IMR-90 (cell line): ENCODE data around the gene CDK14. TPM values are rescaled to one million over a fixed set of nuclear protein-coding genes. Genes with fewer than 3 reads are reported as not detected.

Experiments
- ATAC-seq: fragments of 200-7000 bp; cut with Tn5 transposase; 2 replicates; pipeline ENCODE4 v1.9.1; 2020; ENCODE audit warnings: low read depth, mild to moderate bottlenecking, moderate library complexity
- BruUV-seq: library from RNA; stranded (reverse); fragments of 400-500 nt; replicated peaks from 2 replicates; lab custom pipeline; 2021; lab: Mats Ljungman, UMichigan
- CTCF ChIA-PET: fragments of 300-600 bp; formaldehyde crosslinking; extraction: SDS; loops from one replicate; lab custom pipeline; 2021; ENCODE audit warnings: antibody characterized with exemption; lab: Yijun Ruan, JAX
- POLR2A ChIA-PET: fragments of 300-600 bp; sonication (Branson Sonifier 250); formaldehyde crosslinking; loops from one replicate; lab custom pipeline; 2022; ENCODE audit warnings: antibody characterized with exemption; ENCODE audit not compliant: unreplicated experiment; lab: Charles Lee
- DNase-seq: peaks from one replicate; pipeline ENCODE4 v3.0.0; 2013
- H2AFZ ChIP-seq: replicated peaks from 2 replicates; pipeline ENCODE3; 2013; ENCODE audit warnings: low read length, mild to moderate bottlenecking; ENCODE audit not compliant: poor library complexity
- H2AK5ac ChIP-seq: 2 replicates; pipeline ENCODE4 v1.6.1; 2013; ENCODE audit warnings: low read depth, low read length, inconsistent platforms
- H2AK9ac ChIP-seq: replicated peaks from 2 replicates; pipeline ENCODE3; 2013; ENCODE audit warnings: mild to moderate bottlenecking, low read depth, low read length, moderate library complexity; ENCODE audit not compliant: poor library complexity
- H2BK120ac ChIP-seq: 2 replicates; pipeline ENCODE4 v1.6.1; 2013; ENCODE audit warnings: low read depth, low read length, inconsistent platforms
- H2BK15ac ChIP-seq: 3 replicates; pipeline ENCODE4 v1.6.1; 2013; ENCODE audit warnings: low read depth, low read length, inconsistent platforms
- H2BK20ac ChIP-seq: 2 replicates; pipeline ENCODE4 v1.6.1; 2013; ENCODE audit warnings: low read depth, mild to moderate bottlenecking, inconsistent platforms, low read length, moderate library complexity
- H2BK5ac ChIP-seq: 2 replicates; pipeline ENCODE4 v1.6.1; 2013; ENCODE audit warnings: mild to moderate bottlenecking, low read depth, low read length, inconsistent platforms; ENCODE audit not compliant: poor library complexity, severe bottlenecking
- H3K14ac ChIP-seq: replicated peaks from 2 replicates; pipeline ENCODE4 v1.6.1; 2013; ENCODE audit warnings: low read depth, low read length, inconsistent platforms
- H3K18ac ChIP-seq: 2 replicates; pipeline ENCODE4 v1.6.1; 2013; ENCODE audit warnings: low read depth, low read length, control low read depth
- H3K23ac ChIP-seq: 2 replicates; pipeline ENCODE4 v1.6.1; 2013; ENCODE audit warnings: low read depth, low read length, inconsistent platforms
- H3K27ac ChIP-seq: 2 replicates; pipeline ENCODE4 v1.5.1; 2013; ENCODE audit warnings: mild to moderate bottlenecking, control low read depth, low read length; ENCODE audit not compliant: insufficient read depth
- H3K27me3 ChIP-seq: 2 replicates; pipeline ENCODE4 v1.6.1; 2013; ENCODE audit warnings: low read length; ENCODE audit not compliant: control insufficient read depth, insufficient read depth
- H3K36me3 ChIP-seq: 2 replicates; pipeline ENCODE4 v1.6.1; 2013; ENCODE audit warnings: low read length, mixed read lengths; ENCODE audit not compliant: control insufficient read depth, insufficient read depth
- H3K4ac ChIP-seq: 2 replicates; pipeline ENCODE4 v1.6.1; 2013; ENCODE audit warnings: low read depth, low read length, inconsistent platforms
- H3K4me1 ChIP-seq: 2 replicates; pipeline ENCODE4 v1.6.1; 2013; ENCODE audit warnings: low read length, mixed read lengths; ENCODE audit not compliant: control insufficient read depth, insufficient read depth
- H3K4me2 ChIP-seq: 2 replicates; pipeline ENCODE4 v1.6.1; 2013; ENCODE audit warnings: low read depth, mild to moderate bottlenecking, control low read depth, low read length, moderate library complexity
- H3K4me3 ChIP-seq: 2 replicates; pipeline ENCODE4 v1.5.1; 2013; ENCODE audit warnings: low read depth, mild to moderate bottlenecking, control low read depth, low read length, moderate library complexity; ENCODE audit not compliant: insufficient read depth
- H3K56ac ChIP-seq: 2 replicates; pipeline ENCODE4 v1.6.1; 2013; ENCODE audit warnings: low read length, inconsistent platforms; ENCODE audit not compliant: insufficient read depth; ENCODE audit errors: extremely low read depth
- H3K79me1 ChIP-seq, 2 experiments: 2 replicates each; pipeline ENCODE4 v1.6.1; 2013; ENCODE audit warnings: low read length in 2 of 2, inconsistent platforms in 1 of 2, low read depth in 1 of 2
- H3K9ac ChIP-seq: 2 replicates; pipeline ENCODE4 v1.6.1; 2013; ENCODE audit warnings: low read depth, low read length, control low read depth
- H3K9me1 ChIP-seq: 2 replicates; pipeline ENCODE4 v1.6.1; 2013; ENCODE audit warnings: low read length, inconsistent platforms; ENCODE audit not compliant: insufficient read depth
- H3K9me3 ChIP-seq: 2 replicates; pipeline ENCODE4 v1.6.1; 2013; ENCODE audit warnings: low read length; ENCODE audit not compliant: control insufficient read depth, insufficient read depth
- H4K20me1 ChIP-seq: 2 replicates; pipeline ENCODE4 v1.6.1; 2013; ENCODE audit warnings: low read length, inconsistent platforms; ENCODE audit not compliant: insufficient read depth
- H4K5ac ChIP-seq: 2 replicates; pipeline ENCODE4 v1.6.1; 2013; ENCODE audit warnings: mild to moderate bottlenecking, low read depth, low read length, control low read depth
- H4K8ac ChIP-seq, 2 experiments: 2 replicates each; pipeline ENCODE4 v1.6.1; 2013; ENCODE audit warnings: low read depth in 2 of 2, low read length in 2 of 2, control low read depth in 1 of 2, inconsistent platforms in 1 of 2
- H4K91ac ChIP-seq: 2 replicates; pipeline ENCODE4 v1.6.1; 2013; ENCODE audit warnings: low read depth, low read length, inconsistent platforms; ENCODE audit not compliant: insufficient read depth
- BHLHE40 ChIP-seq: fragments of 150-350 bp; IDR thresholded peaks from 2 replicates; pipeline ENCODE4 v1.6.1; 2016; ENCODE audit warnings: mild to moderate bottlenecking, low read depth, low read length
- CEBPB ChIP-seq: IDR thresholded peaks from 2 replicates; pipeline ENCODE4 v1.6.1; 2012; ENCODE audit warnings: low read depth, low read length, improper control_type of control experiment
- CHD1 ChIP-seq: IDR thresholded peaks from 2 replicates; pipeline ENCODE4 v1.6.1; 2012; ENCODE audit warnings: low read depth, low read length, improper control_type of control experiment
- CTCF ChIP-seq: conservative IDR thresholded peaks from 2 replicates; pipeline ENCODE4 v1.5.1; 2012; ENCODE audit warnings: mild to moderate bottlenecking, low read depth, low read length, improper control_type of control experiment
- ELK1 ChIP-seq: fragments of 150-350 bp; IDR thresholded peaks from 2 replicates; pipeline ENCODE4 v1.6.1; 2016; ENCODE audit warnings: low read depth, mild to moderate bottlenecking, low read length, moderate library complexity, borderline replicate concordance
- FOS ChIP-seq: fragments of 150-350 bp; IDR thresholded peaks from 2 replicates; pipeline ENCODE4 v1.6.1; 2016; ENCODE audit warnings: low read depth, low read length
- MAFK ChIP-seq: IDR thresholded peaks from 2 replicates; pipeline ENCODE4 v1.6.1; 2012; ENCODE audit warnings: low read depth, low read length, improper control_type of control experiment
- MAZ ChIP-seq: IDR thresholded peaks from 2 replicates; pipeline ENCODE4 v1.6.1; 2012; ENCODE audit warnings: low read depth, mild to moderate bottlenecking, low read length, improper control_type of control experiment, moderate library complexity, borderline replicate concordance
- MXI1 ChIP-seq: IDR thresholded peaks from 2 replicates; pipeline ENCODE4 v1.6.1; 2012; ENCODE audit warnings: low read depth, mild to moderate bottlenecking, low read length, moderate library complexity, borderline replicate concordance
- NFE2L2 ChIP-seq: fragments of 150-350 bp; IDR thresholded peaks from 2 replicates; pipeline ENCODE4 v1.6.1; 2016; ENCODE audit warnings: low read depth, mild to moderate bottlenecking, low read length
- POLR2A ChIP-seq: IDR thresholded peaks from 2 replicates; pipeline ENCODE4 v1.6.1; 2012; ENCODE audit warnings: mild to moderate bottlenecking, low read depth, low read length
- RAD21 ChIP-seq: IDR thresholded peaks from 2 replicates; pipeline ENCODE4 v1.6.1; 2012; ENCODE audit warnings: low read length, improper control_type of control experiment
- RCOR1 ChIP-seq: IDR thresholded peaks from 2 replicates; pipeline ENCODE4 v1.6.1; 2012; ENCODE audit warnings: mild to moderate bottlenecking, low read length, improper control_type of control experiment; ENCODE audit not compliant: insufficient replicate concordance
- RFX5 ChIP-seq: IDR thresholded peaks from 2 replicates; pipeline ENCODE4 v1.8.0; 2012; ENCODE audit warnings: low read depth, mild to moderate bottlenecking, low read length, moderate library complexity
- SMC3 ChIP-seq: fragments of 150-350 bp; IDR thresholded peaks from 2 replicates; pipeline ENCODE4 v1.6.1; 2016; ENCODE audit warnings: low read depth, mild to moderate bottlenecking, antibody characterized with exemption, low read length, moderate library complexity
- USF2 ChIP-seq: fragments of 150-350 bp; IDR thresholded peaks from 2 replicates; pipeline ENCODE4 v1.6.1; 2017; ENCODE audit warnings: mild to moderate bottlenecking, antibody characterized with exemption, low read length, low read depth
- WGBS, 2 experiments: methylation state at CpG; one replicate each; pipeline versions ENCODE4 v1.1.5 to v1.1.7; 2013; ENCODE audit warnings: missing lambda C conversion rate in 2 of 2; ENCODE audit not compliant: insufficient read length in 1 of 2; ENCODE audit errors: extremely low coverage in 2 of 2; 5-methylcytosine and 5-hydroxymethylcytosine counted together
- dilution Hi-C: fragments of 300-500 bp; cut with HindIII; formaldehyde crosslinking; loops from one replicate; pipeline ENCODE4 v1.14.3; 2018; ENCODE audit warnings: low sequenced_read_pairs; ENCODE audit not compliant: unreplicated experiment
- in situ Hi-C: fragments of 300-500 bp; cut with MboI; formaldehyde crosslinking; loops from 3 replicates; pipeline ENCODE4 v1.14.3; 2019; ENCODE audit warnings: low sequenced_read_pairs, inconsistent platforms, mixed read lengths
- intact Hi-C: fragments of 100-400 bp; cut with micrococcal nuclease; formaldehyde crosslinking; loops from 2 replicates; pipeline ENCODE4 v1.10.0; 2022
- polyA plus RNA-seq, 3 experiments: library from polyadenylated mRNA; depleted of rRNA; stranded (reverse); fragments of >200 nt; gene quantifications; 2 replicates each; pipeline ENCODE4 v1.2.3, GENCODE V29; 2012; ENCODE audit warnings: low replicate concordance in 1 of 3
- total RNA-seq: library from RNA; depleted of rRNA; stranded (reverse); fragments of >200 nt; gene quantifications from 2 replicates; pipeline ENCODE4 v1.2.3, GENCODE V29; 2012

Gene CDK14
- total and polyA plus RNA-seq, 2 of the 4 experiments (the other 2 are of a cell fraction) = 10.1 to 29.6 TPM

- Histone ChIP-seq H2BK5ac (no peak overlapping the region), H3K4me3 (no peak overlapping the region), H3K36me3 (no peaks in the 10 kb centered on the region), H2AK9ac (no peak overlapping the region), H4K20me1 (no peaks in the 10 kb centered on the region), H3K56ac (no peak overlapping the region), H4K91ac (no peak overlapping the region), H3K27ac (no peak overlapping the region), H4K5ac (no peak overlapping the region), H3K4me2 (no peak overlapping the region), H3K9me3 (no peaks in the 10 kb centered on the region), H2BK20ac (no peak overlapping the region), H3K23ac (no peak overlapping the region), H3K14ac (no peak overlapping the region), H3K18ac (no peak overlapping the region), H3K79me1 (no peaks in the 10 kb centered on the region), H2AK5ac (no peak overlapping the region), H2AFZ (no peak overlapping the region), H2BK15ac (no peak overlapping the region), H2BK120ac (no peak overlapping the region), H3K4me1 (peaks cover 2% of the 10 kb centered on the region; the same call in 1 of the 2 replicates), H3K27me3 (no peaks in the 10 kb centered on the region), H4K8ac (no peak overlapping the region; a peak in 1 of 4 replicates), H3K9me1 (no peaks in the 10 kb centered on the region), H3K9ac (no peak overlapping the region), H3K4ac (no peak overlapping the region)
- DNase-seq = no peak
- no TSS peak for BruUV-seq
- intact Hi-C loops = no loop called here
- CTCF ChIA-PET = interaction anchor here (0.6 kb wide), 1 partner anchor 9 kb away, joined by 5 read pairs; no protein-coding TSS in a partner anchor
- dilution Hi-C loops = no loop called here
- POLR2A ChIA-PET = no interaction called here
- no CpG with 5 or more reads among the region's 4 CpGs for WGBS, 2 experiments
- in situ Hi-C loops = no loop called here
- peak; percentile 29; the same call in 1 of the 2 replicates for ATAC-seq
- TF ChIP-seq SMC3 (no peak), BHLHE40 (no peak), NFE2L2 (no peak), CHD1 (no peak), POLR2A (no peak), RFX5 (no peak), CTCF (no peak), USF2 (no peak), CEBPB (no peak), RAD21 (no peak), ELK1 (no peak), MAZ (no peak), RCOR1 (no peak), MXI1 (no peak), FOS (no peak), MAFK (no peak)
These were observed 539.7 kb downstream of the CDK14 start for GRCh38 chr7:91135703-91136430.
